HG02840 (cell line): ENCODE measurements around the gene BCAN.
"Not testable (repeated sequence)": the region's sequence is repeated elsewhere in the genome, so short reads cannot be mapped to it uniquely, and the experiment has no call there.

Experiments used
- ATAC-seq: cut with Tn5 transposase; IDR thresholded peaks from one replicate; pipeline ENCODE4 v1.9.1; 2021; ENCODE audit warnings: mild to moderate bottlenecking, moderate library complexity, moderate number of reproducible peaks; ENCODE audit not compliant: unreplicated experiment, low FRiP score

The BCAN gene

GRCh38 chr1:156641761-156642264 lies at the start of gene BCAN:
TSS of gene BCAN (plus strand) at chr1:156642117. CDS start at chr1:156646055, 3,938 bp downstream.
- ATAC-seq, result no peak

GRCh38 chr1:156592158-156592909 lies 49.6 kb upstream of the BCAN start:
- peak; percentile 19 for ATAC-seq

GRCh38 chr1:156592910-156593660 lies 48.8 kb upstream of the BCAN start:
- ATAC-seq, result no peak

DNA sequence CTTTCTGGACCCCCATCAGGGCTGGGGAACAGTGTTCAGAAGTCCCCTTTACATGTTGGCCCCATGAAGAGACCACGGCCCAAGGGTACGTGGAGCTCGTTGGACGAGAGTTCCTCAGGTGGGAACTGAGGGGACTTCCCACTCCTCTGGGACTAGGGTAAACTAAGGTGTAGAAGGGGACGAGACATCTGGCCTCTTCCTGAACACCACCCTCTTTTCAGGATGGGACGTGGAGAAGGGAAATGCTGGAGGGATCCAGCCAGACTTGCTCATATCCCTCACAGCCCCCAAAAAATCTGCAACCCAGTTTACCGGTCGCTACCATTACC lies 48.3 kb upstream of the BCAN start:
- no peak for ATAC-seq

GRCh38 chr1:156594190-156594589 lies 47.7 kb upstream of the BCAN start:
- no peak for ATAC-seq

DNA sequence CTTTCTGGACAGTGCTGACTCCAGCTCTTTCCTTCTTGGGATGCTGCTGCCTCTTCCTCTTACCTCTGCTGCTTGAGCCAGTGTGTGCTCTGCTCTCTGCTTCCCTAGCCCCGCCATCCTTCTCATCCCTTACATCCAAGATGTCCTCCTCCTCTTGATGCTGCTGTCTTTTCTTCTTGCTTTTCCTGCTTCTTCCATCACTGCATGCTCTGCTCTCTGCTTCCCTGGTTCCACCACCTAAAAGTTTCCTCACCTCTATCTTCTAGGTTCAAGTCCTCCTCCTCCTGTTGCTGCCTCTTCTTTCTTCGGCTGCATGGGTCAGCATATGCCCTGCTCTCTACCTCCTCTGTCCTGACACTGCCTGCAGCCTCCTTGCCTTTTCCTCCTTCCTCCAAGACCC lies 46.9 kb upstream of the BCAN start:
- no peak for ATAC-seq

DNA sequence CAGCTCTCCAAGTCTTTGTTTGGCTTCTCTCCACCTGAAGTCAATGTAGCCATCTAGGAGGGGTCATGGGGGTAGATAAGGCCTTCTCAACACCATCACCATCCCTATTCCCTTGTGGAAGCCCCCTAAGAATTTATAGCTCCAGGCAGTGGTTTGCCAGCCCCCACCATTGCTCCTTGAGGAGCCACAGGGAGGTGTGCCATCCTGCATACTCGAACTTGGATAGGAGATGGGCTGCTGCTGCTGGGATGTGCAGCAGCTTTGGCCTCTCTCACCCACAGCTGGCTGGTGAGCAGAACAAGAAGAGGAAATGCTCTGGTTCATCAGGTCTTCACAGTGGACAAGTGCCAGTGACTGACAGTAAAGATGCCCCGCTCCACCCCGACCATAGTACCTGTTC lies 45.5 kb upstream of the BCAN start:
- no peak for ATAC-seq

DNA sequence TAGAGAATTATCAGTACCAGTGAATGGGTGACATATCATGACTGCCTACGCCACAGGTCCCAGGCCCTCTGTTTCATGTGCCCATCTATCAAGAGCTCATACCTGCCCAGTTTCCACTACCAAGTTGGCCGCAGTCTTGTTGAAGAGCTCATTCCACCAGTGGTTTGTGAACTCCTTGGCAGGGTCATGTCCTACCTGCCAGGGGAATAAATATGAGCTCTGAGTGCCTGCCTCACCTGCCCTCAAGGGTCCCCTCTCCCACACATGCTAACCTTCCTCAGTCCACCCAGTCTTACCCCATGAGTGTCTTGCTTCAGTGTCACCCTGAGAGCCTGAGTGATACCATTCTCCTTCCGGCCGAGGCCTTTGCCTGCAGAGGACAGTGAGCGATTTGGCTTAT lies 43.8 kb upstream of the BCAN start:
- no peak for ATAC-seq

DNA sequence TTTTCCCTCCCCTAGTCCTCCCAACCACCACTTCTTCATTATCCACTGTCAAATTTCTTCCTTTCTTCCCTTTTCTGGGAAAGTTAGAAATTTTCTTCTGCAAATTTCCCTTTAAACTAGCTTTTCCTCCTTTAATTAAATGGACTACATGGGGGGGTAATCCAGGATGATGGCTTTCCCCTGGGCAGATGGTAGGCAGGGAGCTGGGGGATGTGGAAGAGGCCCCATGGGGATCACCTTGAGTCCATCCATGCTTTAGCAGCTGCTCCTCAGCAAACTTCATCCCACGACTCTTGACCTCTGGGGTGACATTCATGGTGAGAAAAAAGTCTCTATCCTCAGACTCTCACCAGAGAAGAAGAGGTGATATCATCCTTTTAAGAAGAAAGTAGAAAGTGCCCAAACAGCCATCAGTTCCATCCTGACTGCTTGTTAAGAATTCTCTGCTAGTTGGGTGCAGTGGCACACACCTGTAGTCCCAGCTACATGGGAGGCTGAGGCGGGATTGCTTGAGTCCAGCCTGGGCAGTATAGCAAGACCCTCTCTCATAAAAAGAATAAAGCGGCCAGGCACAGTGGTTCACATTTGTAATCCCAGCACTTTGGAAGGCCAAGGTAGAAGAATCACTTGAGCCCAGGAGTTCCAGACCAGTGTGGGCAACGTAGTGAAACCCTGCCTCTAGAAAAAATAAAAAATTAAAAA lies 43.0 kb upstream of the BCAN start:
- ATAC-seq, result no peak

GRCh38 chr1:156599811-156600210 lies 42.1 kb upstream of the BCAN start:
- ATAC-seq, result no peak

DNA sequence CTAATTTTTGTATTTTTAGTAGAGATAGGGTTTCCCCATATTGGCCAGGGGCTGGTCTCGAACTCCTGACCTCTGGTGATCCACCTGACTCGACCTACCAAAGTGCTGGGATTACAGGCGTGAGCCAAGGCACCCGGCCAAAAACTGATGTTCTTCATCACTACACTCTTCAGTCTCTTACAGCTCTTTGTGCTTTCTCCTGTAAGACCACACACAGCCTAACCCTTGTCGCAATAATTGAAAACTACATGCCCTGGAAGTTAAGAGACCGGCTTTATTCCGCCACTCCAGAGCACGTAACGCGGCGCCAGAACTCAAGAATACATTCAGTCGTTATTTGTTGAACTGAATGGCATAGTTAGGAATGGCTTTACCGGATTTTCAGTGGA lies 41.2 kb upstream of the BCAN start:
- no peak for ATAC-seq

DNA sequence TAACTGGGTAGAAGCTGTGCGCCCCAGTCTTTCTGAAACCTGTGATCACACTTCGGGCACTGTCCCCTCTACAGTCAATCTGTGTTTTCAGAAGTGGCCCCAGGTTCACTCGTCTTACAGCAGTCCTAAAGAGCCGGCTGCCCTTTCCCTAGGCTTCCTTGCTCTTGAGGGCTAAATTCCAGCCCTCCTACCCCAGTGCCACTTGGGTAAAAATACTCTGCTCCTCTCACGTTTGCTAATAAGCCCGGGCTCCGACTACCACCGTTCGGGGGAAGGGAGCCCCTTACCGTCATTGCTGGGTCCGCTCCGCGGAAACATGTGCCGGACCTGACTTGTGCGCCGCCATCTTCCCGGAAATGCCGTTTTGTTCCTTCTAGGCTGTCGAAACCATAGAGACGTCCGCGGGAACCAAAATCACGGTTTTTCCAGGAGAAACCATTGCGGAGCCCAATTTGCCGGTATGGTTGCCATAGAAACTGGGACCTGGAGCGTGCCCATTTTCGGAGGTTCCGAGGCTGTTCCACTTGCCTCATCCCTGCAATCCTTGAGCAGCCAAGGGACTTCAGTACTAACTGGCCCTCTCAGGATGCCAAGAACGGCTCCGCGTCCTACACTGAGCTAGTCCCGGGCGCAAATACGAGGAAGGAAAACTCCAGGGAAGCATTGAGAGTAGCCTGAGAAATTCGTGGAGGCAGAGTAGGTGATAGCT lies 40.6 kb upstream of the BCAN start, which contains the start of gene GPATCH4:
Gene GPATCH4, minus strand, starts transcription at position 358 of the 709 bp plus-strand sequence.
- ATAC-seq, result no peak

- no peak for ATAC-seq
Measured at GRCh38 chr1:156601892-156602291, 40.0 kb upstream of the BCAN start.

DNA sequence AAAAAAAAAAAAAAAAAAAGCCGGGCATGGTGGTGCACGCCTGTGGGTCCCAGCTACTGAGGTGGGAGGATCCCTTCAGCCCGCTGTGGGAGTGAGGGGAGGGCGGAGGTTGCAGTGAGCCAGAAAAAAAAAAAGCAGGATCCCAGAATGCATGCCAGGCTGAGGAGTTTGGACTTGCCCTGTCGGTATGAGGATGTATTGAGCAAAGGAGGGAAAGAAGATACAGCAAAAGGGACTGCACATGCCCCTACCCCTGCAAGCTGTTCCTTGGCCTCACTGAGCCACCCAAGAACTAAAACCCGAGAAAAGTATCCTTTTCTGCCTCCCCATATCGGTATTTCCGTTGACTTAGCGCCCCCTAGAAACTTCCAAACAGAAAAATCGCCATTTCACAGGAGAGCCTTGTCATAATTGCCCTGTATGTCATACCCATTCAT lies 39.3 kb upstream of the BCAN start:
- no peak for ATAC-seq

- ATAC-seq, result not testable (repeated sequence)
Measured at GRCh38 chr1:156607344-156607743, 34.6 kb upstream of the BCAN start.

DNA sequence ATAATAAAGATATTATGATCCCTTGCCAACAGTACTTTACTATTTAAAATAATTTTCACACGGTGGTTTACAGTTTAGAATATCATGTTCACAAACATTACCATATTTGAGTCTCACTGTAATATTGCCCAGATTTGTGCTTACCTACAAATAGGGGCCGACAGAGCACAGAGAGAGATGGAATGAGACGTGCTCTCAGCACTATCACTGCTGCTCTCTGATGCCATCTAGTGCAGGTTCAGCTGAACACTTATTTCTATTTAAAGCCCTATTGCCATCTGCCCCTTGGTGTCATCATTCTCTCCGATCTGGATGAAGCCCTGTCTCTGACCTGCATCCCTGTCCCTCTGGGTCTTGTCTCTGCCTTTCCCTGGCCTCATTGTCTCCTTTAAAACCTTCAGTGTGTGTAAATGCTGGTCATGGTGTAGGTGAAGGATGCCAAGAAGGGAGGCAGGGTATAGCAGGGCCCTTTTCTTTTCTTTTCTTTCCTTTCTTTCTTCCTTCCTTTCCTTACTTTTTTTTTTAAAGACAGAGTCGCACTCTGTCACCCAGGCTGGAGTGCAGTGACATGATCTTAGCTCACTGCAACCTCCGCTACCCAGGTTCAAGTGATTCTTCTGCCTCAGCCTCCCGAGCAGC lies 33.8 kb upstream of the BCAN start:
- no peak for ATAC-seq

- no peak for ATAC-seq
Measured at GRCh38 chr1:156608981-156609380, 32.9 kb upstream of the BCAN start.

GRCh38 chr1:156610072-156610471 lies 31.8 kb upstream of the BCAN start:
- not testable (repeated sequence) for ATAC-seq

DNA sequence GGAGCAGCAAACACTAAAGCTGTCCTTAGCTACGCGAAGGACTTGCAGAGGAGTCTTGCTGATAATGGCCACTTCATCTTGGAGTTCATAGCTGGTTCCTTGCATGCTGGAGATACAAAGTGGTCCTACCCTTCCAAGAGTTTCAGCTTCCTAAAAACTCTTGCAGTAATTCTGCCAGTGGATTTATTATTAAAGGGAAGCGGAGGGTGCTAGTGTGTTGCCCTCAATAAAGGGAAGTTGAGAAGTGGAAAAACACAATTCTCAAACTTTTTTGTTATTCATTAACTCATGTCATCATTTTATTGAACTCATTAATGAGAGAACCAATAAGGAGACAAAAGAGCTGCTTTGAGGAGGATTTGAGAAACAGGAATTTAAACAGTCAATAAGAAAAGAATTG lies 29.3 kb upstream of the BCAN start:
- ATAC-seq, result no peak

DNA sequence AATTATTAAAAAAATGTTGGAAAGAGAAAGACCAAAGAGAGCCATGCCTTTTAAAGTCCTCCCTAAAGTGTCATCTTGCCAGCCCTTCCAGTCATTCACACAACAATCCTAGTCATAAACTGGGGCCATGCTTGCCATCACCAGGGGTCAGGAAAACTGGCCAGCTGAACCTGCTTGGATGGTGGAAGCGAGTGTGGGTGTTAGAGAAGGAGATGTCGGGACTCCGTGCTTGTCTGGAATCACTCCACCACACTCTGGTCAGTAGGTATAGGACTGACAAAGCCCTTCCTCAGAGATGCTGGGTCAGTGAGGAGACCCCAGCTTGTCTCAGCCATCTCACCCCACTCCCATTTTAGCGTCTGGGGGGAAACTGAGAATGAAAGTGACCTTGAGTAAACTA lies 26.0 kb upstream of the BCAN start:
- no peak for ATAC-seq
